ENCODE data around the gene MRTFA.

MRTFA gene

GRCh38 chr22:40405178-40406062 lies 231.1 kb downstream of the MRTFA start:
- no peaks in the 10 kb centered on the region for H3K27me3 ChIP-seq (ENCODE audit: low read length)
- no peak overlapping the region for H2AFZ ChIP-seq (ENCODE audit: low read depth, low read length, severe bottlenecking)
- no peaks in the 10 kb centered on the region for H4K20me1 ChIP-seq (ENCODE audit: low read depth, low read length)
- H3K79me2 ChIP-seq (ENCODE audit: insufficient read depth, low read length): no peaks in the 10 kb centered on the region
- no peak overlapping the region for H3K4me3 ChIP-seq (ENCODE audit: insufficient read depth, low read length, poor library complexity, severe bottlenecking)
- no peak overlapping the region for H3K27ac ChIP-seq (ENCODE audit: low read depth, low read length)
- 0 out of 2 replicates have a peak, but pooled peaks cover 5% of the 10 kb centered on the region for H3K36me3 ChIP-seq (ENCODE audit: low read length)
- peaks cover 45% of the 10 kb centered on the region for H3F3A ChIP-seq (ENCODE audit: insufficient read depth)
- H3K9me2 ChIP-seq (replicated peaks; ENCODE audit: insufficient read depth, low read length): no peaks in the 10 kb centered on the region
- TF ChIP-seq, protein P1, sequence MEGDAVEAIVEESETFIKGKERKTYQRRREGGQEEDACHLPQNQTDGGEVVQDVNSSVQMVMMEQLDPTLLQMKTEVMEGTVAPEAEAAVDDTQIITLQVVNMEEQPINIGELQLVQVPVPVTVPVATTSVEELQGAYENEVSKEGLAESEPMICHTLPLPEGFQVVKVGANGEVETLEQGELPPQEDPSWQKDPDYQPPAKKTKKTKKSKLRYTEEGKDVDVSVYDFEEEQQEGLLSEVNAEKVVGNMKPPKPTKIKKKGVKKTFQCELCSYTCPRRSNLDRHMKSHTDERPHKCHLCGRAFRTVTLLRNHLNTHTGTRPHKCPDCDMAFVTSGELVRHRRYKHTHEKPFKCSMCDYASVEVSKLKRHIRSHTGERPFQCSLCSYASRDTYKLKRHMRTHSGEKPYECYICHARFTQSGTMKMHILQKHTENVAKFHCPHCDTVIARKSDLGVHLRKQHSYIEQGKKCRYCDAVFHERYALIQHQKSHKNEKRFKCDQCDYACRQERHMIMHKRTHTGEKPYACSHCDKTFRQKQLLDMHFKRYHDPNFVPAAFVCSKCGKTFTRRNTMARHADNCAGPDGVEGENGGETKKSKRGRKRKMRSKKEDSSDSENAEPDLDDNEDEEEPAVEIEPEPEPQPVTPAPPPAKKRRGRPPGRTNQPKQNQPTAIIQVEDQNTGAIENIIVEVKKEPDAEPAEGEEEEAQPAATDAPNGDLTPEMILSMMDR (IDR thresholded peaks at IDR 0.05; ENCODE audit: insufficient read depth, low read length, poor library complexity, severe bottlenecking): no peak
- TF ChIP-seq EZH2phosphoT487 (conservative IDR thresholded peaks at IDR 0.05; ENCODE audit: low read length): no peak
- no peaks in the 10 kb centered on the region for H3K9me3 ChIP-seq (ENCODE audit: insufficient read depth, low read length)
- no peak overlapping the region for H3K4me2 ChIP-seq (ENCODE audit: low read depth, low read length, poor library complexity, severe bottlenecking)
- no peak overlapping the region for H3K9ac ChIP-seq (ENCODE audit: low read length)

GRCh38 chr22:40404251-40405177 lies 232.0 kb downstream of the MRTFA start:
- H3K9me3 ChIP-seq (ENCODE audit: insufficient read depth, low read length): no peaks in the 10 kb centered on the region
- H3K4me2 ChIP-seq (ENCODE audit: low read depth, low read length, poor library complexity, severe bottlenecking): no peak overlapping the region
- H3K9ac ChIP-seq (ENCODE audit: low read length): no peak overlapping the region
- H3K27ac ChIP-seq (ENCODE audit: low read depth, low read length): peak overlapping the region; percentile 12; the same call in 1 of the 2 replicates
- no peak overlapping the region for H3K4me3 ChIP-seq (ENCODE audit: insufficient read depth, low read length, poor library complexity, severe bottlenecking)
- peaks cover 44% of the 10 kb centered on the region for H3F3A ChIP-seq (ENCODE audit: insufficient read depth)
- H3K79me2 ChIP-seq (ENCODE audit: insufficient read depth, low read length): no peaks in the 10 kb centered on the region
- no peak overlapping the region for H2AFZ ChIP-seq (ENCODE audit: low read depth, low read length, severe bottlenecking)
- H4K20me1 ChIP-seq (ENCODE audit: low read depth, low read length): no peaks in the 10 kb centered on the region
- H3K9me2 ChIP-seq (replicated peaks; ENCODE audit: insufficient read depth, low read length): no peaks in the 10 kb centered on the region
- no peaks in the 10 kb centered on the region for H3K27me3 ChIP-seq (ENCODE audit: low read length)
- H3K36me3 ChIP-seq (ENCODE audit: low read length): 0 out of 2 replicates have a peak, but pooled peaks cover 5% of the 10 kb centered on the region
- TF ChIP-seq, protein P1 (IDR thresholded peaks at IDR 0.05; ENCODE audit: insufficient read depth, low read length, poor library complexity, severe bottlenecking): no peak
- TF ChIP-seq EZH2phosphoT487 (conservative IDR thresholded peaks at IDR 0.05; ENCODE audit: low read length): no peak

DNA sequence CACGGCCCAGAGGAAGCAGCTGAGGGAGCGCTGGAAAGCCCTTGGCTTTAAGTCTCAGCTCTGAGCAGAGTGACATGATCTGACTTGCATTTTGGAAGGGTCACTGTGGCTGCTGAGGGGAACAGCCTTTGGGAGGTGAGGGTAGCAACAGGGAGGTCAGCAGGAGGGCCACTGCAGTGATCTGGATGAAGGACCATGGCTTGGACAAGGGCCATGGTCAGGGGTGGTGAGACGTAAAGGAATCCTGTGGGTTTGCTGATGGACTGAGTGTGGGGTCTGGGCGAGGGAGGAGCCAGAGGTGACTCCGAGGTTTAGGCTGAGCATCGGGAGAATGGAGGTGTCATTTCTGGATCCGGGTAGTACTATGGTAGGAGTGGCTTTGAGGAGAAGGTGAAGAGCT lies 232.9 kb downstream of the MRTFA start:
- no peak overlapping the region for H2AFZ ChIP-seq (ENCODE audit: low read depth, low read length, severe bottlenecking)
- H3K9ac ChIP-seq (ENCODE audit: low read length): no peak overlapping the region
- TF ChIP-seq, protein P1 (IDR thresholded peaks at IDR 0.05; ENCODE audit: insufficient read depth, low read length, poor library complexity, severe bottlenecking): no peak
- TF ChIP-seq EZH2phosphoT487 (conservative IDR thresholded peaks at IDR 0.05; ENCODE audit: low read length): no peak
- peaks cover 49% of the 10 kb centered on the region for H3F3A ChIP-seq (ENCODE audit: insufficient read depth)
- H3K4me2 ChIP-seq (ENCODE audit: low read depth, low read length, poor library complexity, severe bottlenecking): no peak overlapping the region
- H3K27me3 ChIP-seq (ENCODE audit: low read length): no peaks in the 10 kb centered on the region
- no peaks in the 10 kb centered on the region for H3K9me2 ChIP-seq (replicated peaks; ENCODE audit: insufficient read depth, low read length)
- no peaks in the 10 kb centered on the region for H3K9me3 ChIP-seq (ENCODE audit: insufficient read depth, low read length)
- H3K4me3 ChIP-seq (ENCODE audit: insufficient read depth, low read length, poor library complexity, severe bottlenecking): no peak overlapping the region
- H4K20me1 ChIP-seq (ENCODE audit: low read depth, low read length): no peaks in the 10 kb centered on the region
- peak overlapping the region; percentile 90 for H3K27ac ChIP-seq (ENCODE audit: low read depth, low read length)
- H3K36me3 ChIP-seq (ENCODE audit: low read length): 0 out of 2 replicates have a peak, but pooled peaks cover 5% of the 10 kb centered on the region
- H3K79me2 ChIP-seq (ENCODE audit: insufficient read depth, low read length): no peaks in the 10 kb centered on the region; the same call in 1 of the 2 replicates

Measured in SU-DHL-6 (cell line).